GM19397 (cell line): ENCODE data around the gene DPM2.

Experiments used
- ATAC-seq: cut with Tn5 transposase; IDR thresholded peaks from one replicate; pipeline ENCODE4 v1.9.1; 2021; ENCODE audit warnings: mild to moderate bottlenecking, moderate library complexity; ENCODE audit not compliant: unreplicated experiment

Gene DPM2

DNA sequence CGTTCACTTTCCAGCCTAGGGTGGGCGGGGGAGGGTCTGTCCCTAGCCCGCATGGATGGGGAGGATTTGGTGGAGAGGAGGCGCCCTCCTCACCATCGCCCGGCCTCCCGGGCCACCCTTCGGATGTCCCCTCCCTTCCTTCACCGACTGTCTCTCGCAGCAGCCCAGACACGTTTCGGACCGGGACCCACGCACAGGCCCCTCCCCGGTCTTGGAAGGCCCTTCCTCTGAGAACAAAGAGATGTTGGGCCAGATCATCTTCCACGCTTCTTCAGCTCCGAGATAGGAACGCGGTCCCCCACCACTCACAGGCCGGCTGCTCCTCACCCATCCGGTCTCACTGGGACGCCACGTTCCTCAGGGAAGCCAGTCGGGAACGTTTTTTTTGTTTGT, 640 bp upstream of the DPM2 start:
- ATAC-seq = no peak

DNA sequence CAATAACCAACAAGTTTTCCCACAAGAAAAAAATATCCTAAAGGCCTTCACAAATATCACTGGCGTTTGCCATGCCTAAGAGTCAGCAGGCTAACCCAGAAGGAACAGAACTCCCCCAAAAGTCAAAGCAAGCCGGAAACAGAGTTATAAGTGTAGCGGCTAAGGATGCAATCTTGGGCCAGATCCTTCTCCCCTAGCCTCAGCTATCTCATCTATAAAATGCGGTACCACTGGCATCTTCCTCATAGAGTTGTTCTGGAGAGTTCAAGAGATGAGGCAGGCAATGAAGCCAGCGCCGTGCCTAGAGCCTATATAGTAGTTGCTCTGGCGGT, 632 bp downstream of the DPM2 start:
- ATAC-seq = no peak

DNA sequence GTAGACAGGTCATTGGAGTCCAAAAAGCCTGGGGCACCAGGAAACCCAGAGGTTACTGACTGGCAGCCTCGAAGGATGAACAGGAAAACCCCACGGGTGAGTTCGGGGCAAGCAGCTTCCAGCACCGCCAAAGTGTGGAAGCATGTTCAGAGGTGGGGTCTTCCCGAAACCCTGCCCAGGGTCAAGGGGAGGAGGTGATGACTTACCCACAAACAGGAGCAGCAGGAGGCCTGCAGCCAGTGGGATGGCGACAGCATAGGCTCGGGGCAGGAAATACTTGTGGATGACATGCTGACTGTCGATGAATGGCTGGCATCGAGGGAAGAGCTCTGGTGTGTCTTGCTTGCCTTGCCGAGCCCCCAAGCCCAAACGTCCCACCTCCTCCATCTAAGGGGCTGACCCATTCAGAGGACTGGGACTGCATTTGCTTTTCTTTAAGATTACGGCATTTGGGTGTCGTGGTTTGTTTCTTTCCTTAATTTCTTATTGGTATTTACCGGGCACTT, 1.3 kb downstream of the DPM2 start:
- ATAC-seq = no peak

DNA sequence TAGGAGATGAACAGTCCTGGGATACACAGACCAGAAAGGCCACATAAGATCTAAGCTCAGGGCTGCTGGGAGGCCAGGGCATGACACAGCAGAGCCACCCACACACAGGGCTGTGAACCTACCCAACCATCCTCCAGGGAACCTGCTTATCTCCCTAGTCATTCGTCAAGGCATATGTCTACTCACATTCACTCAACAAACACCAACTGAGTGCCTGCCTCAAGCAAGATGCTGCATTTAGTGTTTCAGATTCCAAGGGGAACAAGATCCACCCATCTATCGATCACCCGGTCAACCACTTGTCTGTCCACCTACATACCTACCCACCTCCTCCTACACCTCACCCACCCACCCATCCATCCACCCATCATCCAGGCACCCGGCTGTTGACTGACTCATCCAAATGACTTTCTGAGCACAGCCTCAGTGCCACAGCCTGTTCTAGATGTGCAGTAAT, 1.9 kb downstream of the DPM2 start:
- ATAC-seq = no peak

DNA sequence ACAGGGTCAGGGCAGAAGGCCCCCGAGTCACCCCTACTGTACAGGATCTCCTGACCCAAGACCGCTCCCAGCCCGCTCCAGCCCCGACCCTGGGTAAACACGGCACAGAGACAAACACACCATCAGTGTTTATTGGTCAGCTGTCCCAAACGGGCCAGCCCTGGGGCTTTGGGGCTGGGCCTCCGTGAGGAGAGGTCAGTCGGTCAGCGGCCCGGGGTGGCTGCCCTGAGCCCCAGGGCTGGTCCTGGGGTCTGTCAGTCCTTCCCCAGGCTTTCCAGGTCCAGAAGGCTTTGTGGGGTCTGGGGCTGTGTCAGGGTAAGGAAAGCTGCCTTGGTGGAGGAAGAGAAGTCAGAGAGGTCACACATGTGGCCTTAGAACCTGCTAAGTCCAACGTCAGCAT, 2.7 kb downstream of the DPM2 start:
- ATAC-seq = no peak

DNA sequence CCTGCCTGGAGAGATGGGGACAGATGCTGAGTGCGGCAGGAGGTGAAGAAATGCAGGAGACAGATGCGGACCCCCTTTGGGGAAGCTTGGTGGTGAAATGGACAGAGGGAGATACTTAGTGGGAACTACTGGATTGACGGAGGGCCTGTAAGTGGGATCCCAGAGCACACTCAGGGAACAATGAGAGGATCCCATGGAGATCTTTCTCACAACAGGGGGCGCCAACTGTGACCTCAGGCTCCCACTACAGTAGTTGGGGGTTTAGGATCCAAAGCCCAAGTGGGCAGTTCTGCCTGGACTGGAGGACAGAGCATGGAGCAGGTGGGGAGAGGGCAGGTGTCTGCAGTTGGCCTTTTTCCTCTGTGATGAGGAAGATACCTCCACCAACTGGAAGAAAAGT, 3.4 kb downstream of the DPM2 start:
- no peak for ATAC-seq

DNA sequence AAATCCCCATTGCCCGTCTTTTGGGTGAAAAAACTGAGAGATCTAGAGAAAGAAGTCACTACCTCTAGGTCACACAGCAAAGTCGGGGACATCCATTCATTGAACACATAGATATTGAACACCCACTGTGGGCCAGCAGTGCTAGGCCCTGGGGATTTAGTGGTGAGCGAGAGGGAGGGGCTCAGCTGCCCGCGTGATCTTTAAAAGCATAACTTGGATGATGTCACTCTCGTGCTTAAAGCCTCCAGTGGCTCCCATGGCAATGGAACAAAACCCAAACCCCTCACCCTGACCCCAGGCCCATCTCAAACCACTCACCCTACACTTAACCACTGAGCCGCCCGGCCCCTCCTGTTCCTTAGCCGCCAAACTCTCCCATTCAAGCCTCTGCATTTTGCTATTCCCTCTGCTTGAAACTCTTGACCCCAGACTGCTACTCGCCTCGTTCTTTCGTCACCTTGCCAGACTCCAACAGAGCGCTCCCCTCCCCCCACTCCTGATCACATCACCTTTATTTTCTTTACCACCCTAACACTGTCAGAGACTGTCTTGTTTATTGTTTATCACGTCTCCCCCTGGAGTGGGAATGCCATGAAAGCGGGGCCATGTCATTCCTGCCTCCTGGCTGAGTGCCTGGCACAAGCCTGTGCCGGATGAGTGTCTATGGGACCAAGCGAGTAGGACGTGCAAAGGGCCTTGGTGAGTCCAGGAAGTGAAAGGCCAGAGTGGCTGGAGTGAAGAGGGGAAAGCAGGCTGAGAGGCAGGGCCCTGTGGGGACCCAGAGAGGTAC, 6.4 kb downstream of the DPM2 start:
- ATAC-seq = peak; percentile 6

DNA sequence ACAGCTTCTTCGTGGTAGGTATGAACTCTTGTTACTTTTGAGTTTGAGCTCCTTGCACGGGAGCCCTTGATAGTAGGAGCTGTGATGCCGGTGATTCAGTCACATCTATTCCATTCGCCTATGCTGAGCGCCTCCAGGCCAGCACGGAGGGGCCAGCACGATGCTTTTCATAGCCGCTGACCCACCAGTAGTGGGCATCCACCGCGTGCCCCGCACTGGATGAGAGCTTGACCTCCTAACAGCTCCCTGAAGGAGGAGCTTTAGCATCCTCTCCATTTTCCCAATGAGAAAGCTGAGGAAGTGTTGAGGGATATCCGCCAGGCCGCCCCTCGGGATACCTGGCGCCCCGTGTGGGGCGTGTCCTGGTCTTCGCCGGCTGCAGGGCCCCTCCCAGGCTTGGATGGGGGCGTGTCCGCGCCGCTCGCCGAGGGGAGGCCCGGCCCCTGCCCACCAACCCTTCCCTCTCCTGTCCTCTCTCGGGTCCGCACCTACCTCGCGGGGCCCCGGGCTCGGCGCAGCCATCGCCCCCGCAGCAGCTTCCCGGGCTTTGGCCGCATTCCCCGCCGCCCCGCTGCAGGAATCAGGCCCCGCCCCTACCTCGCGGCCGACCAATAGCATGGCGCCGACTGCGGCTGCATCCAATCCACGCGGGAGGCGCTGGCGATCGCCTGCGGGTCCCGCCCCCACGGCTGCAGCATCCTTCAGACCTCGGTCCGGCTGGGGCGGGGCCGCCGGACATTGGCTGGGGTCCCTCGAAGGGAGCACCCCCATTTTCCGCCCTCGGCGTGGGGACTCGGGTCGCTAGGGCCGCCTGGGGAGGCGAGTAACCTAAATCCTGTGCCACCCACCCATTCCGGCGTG, 7.2 kb downstream of the DPM2 start, which contains the start of gene PIP5KL1:
PIP5KL1 (minus strand) TSS at position 547 of the 861 bp plus-strand sequence; CDS start at position 522, 25 bp downstream.
- peak; percentile 82 for ATAC-seq

DNA sequence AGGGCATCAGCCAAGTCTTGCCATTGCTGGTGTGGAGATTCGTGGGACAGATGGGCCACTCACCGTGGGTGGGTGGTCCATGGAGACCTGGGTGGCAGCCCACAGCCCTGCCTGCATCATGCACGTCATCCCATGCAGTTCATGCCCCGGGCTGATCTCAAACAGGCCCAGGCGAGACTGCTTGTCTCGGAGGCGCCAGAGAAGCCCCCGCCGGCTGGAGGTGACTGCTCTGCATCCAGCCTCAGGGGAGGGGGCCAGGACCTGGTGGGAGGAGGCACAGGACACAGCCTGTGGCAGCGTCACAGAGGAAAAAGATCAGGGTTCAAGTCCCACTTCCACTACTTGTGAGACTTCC, 8.1 kb downstream of the DPM2 start:
- ATAC-seq = no peak

DNA sequence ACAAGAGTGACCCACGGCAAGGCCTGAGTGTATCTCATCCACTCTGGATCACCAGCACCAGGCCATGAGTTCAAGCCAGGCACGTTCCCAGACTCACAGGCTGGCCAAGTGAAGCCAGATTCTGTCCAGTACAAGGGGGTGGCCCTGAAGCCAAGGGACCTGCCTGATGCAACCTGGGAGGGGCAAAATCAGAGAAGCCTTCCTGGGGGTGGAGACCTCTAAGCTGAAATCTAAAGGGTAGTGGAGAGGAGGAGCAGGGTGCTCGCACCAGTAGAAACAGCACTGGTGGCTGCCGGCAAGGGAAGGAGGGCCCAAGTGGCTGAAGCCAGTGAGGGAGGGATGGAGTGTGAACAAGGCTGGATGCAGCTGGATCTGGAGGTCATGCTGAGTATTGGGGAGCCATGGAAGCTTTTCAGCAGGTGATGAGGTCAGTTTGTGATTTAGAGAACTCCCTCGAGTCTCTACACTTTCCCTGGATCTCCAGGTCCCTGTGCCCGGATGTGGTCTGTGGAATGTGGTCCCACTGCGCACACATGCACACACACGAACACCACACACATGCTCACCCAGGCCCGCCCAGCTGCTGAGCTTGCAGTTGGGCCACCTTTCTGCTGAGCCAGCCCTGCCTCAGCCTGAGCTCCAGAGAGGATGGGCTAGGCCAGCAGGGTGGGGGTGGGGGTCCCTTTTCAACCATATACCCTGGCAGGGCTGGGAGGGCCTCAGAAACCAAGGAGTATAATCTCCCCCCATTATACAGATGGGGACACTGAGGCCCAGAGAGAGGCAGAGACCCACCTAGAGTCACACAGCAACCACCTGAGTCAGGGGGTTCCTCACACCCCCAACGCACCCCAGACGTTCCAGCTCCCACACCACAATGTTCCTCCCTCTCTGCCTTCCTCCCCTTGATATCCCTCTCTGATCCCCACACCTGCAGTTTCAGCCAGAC, 8.7 kb downstream of the DPM2 start:
- no peak for ATAC-seq

DNA sequence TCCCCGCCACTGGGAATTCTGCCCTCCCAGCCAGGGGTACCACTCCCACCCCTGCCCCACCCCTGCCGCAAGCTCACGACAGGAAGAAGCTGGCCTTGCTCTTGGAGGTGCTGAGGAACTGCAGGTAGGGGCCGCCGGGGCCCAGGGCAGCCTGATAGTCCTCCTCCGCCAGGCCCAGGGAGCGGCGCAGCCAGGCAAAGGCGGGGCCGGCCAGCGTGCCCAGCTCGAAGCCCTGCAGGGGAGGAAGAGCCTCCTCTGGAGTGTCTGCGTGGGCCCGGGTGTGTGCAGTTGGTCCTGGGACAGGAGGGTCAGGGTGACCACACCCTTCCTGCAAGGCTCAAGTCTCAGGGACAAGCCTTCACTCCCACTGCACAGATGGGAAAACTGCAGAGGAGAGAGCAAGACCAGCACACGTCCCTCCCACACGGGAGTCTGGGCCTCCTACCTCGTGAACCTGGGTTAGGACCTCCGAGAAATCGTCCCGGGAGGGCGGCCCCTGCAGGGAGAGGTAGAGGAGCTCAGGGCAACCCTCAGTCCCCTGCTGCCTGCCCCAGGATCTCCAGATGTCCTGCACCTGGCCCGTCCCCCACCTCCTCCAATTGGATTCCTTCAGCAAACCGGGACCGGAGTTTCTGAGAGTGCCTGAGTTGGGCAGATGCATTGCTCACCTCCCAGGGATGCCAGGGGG, 9.5 kb downstream of the DPM2 start:
- no peak for ATAC-seq

DNA sequence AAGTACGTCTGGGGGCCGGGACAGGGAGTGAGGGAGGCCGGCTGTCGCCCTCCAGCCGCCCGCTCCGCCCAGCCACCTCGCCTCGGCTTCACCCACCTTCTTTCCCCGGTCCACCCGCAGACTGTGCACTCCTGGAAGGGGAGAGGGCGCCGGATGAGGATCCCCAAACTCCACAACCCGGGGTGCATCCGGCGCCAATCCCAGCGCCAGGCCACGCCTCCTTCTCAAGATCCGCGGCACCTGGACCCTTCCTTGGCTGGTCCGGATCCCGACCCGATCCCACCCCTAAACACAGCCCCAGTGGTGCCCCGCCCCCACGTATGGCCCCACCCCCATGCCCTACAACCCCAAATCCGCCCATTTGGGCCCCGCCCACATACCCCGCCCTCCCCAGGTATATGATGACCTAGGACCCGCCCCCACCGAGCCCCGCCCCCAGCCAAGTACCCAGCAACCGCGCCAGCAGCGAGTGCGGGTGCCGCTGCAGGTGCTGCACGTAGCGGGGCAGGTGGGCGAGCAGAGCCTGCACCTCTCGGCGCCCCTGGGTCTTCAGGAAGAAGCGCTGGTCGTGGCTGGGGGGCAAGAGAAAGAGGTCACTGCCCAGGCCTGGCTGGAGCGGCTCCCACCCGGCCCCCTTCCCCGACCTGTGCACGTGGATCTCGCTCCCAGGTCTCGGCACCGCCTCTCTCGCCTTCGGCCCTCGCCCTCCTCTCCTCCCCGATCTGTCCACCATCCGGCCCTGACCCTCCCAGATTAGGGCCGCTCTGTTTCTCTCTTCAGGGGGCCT, 10.3 kb downstream of the DPM2 start:
- no peak for ATAC-seq

DNA sequence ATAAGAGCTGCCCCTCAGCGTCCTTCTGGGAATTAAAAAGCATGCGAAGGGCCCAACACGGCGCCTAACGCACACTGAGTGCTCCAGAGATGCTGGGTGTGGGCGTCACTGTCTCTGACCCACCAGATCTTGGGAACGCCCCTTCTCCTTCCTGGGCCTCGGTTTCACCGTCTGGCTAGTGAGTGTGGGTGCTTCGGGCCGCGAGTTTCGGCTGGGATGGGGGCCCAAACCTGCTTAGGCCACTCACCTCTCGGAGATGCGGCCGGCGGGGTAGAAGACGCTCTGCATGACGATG, 10.8 kb downstream of the DPM2 start:
- ATAC-seq = no peak

DNA sequence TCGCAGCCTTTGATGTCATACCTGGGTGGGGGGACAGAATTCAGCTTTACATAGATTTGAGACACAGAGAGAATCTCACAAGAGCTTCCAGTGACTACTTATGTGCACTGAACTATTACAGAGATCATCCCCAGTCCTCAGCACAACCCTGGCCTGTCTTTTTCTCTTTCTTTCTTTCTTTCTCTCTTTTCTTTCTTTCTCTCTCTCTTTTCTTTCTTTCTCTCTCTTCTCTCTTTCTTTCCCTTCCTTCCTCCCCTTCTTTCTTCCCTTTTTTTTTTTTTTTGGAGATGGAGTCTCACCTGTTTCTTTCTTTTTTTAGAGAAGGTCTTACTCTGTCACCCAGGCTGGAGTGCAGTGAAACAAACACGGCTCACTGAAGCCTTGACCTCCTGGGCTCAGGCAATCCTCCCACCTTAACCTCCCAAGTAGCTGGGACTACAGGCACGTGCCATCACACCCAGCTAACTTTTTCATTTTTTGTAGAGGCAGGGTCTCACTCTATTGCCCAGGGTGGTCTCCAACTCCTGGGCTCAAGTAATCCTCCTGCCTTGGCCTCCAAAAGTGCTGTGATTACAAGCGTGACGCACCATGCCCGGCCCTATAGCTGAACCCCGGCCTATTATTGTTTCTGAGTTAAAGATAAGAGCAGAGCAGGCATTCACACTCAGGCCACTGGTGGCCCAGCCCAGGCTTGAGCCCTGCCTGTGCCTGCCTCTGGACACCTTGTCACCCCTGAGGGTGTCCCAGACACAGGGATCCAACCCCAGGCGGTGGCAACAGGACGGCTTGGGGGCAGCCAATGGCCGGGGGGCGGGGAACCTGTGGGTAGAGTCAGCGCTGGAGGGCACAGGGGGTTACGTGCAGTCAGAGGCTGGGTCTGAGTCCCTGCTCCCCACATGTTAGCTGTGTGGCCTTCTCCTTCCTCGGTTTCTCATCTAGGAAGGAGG, 11.4 kb downstream of the DPM2 start:
- ATAC-seq = no peak

DNA sequence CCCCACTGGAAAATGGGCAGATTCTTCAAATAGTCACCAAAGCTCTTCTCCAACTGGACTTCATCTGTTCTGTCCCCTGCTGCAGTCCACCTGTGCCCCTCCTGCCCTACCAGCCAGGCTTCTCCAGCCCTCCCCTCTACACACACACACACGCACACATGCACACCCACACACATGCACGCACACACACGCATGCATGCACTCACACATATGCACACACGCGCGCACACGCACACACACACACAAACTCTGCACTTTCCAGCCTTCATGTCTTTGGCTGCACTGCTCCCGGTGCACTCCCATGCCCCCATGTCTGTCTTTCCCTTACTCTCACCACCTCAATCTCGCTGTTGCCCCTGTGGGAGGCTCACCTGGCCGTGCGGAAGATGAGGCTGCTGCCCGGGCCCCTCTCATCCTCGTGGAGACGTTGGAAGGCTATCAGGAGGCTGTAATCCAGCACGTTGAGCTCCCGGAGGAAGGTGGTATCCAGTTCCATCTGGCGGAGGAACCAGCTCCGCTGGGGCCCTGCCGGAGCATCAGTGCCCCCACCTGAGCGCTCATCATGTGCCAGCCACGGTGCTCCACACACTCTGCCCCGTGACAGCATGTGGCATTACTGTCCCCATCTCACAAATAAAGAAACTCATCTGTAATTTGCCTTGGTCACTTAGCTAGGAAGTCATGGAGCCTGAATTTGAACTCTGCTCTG, 12.8 kb downstream of the DPM2 start:
- no peak for ATAC-seq

DNA sequence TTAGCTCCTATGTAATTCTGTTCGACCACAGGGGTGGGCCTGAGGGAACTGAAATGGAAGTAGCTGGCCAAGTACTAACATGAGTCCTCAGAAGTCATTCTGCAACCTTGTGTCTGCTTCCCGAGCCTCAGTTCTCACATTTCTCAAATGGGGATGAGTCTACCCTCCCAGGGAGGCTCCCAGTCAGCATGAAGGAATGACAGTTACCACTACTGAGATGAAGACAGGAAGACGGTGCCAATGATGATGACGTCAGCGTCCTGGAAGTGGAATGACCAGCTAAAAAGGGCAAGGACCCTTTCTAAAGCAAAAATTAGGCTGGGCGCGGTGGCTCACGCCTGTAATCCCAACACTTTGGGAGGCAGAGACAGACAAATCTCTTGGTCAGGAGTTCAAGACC, 13.9 kb downstream of the DPM2 start:
- ATAC-seq = no peak

DNA sequence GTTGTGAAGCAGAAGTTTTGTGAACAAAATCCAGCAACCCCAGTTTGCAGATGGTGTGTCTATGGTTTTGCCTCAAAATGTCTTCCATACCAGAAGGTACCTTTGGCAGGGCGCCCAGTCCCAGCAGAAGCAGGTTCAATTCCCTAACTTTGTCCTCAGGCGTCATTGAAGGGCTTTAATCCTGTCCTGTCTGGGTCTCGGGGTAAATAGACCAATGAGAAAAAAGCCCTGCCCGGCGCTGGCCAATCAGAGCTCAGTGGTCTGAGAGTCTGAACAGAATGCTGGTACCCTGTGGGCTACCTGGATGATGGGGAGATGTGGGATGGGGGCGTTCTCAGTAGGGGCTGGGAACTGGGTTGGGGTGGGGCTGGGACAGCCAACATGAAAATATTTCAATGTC, 14.6 kb downstream of the DPM2 start:
- ATAC-seq = no peak

DNA sequence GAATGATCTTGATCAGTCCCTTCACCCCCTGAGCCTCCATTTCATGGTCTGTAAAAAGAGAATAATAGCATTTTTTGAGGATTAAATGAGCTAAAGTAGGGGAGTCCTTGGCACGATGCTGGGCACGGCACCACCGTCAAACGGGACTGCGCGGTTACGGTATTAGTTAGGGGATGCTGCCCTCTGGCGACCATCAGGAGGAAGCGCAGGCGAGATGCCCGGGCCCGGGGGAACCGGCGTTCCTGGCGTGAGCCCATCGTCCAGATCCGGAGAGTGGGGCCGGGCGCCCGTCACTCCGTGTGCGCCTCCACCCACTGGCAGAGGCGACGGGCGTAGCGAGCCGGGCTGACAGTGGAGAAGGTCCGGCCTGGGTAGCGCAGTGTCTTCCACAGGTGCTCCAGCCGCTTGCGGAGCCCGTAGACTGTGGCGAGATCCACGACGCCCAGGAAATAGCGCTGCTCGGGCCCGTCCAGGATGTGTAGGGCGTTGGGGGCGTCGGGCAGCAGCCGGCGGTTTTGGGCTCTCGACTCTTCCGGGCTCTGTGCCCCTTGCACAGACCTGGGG, 16.0 kb downstream of the DPM2 start:
- ATAC-seq = no peak
